Trophoblast cell (in vitro differentiated cells and primary cell): ENCODE results near the gene FOXA3.

ENCODE experiments used
- DNase-seq, 2 donors: peaks; one replicate each; pipeline ENCODE4 v3.0.0-alpha.2; 2016
- H2AFZ ChIP-seq: 2 replicates; pipeline ENCODE4 v1.6.1; 2013; ENCODE audit warnings: low read length, moderate library complexity, mild to moderate bottlenecking; ENCODE audit not compliant: insufficient read depth, poor library complexity
- H2AK5ac ChIP-seq: 2 replicates; pipeline ENCODE4 v1.6.1; 2013; ENCODE audit warnings: mild to moderate bottlenecking, low read length
- H2BK120ac ChIP-seq: 2 replicates; pipeline ENCODE4 v1.6.1; 2013; ENCODE audit warnings: low read length, mild to moderate bottlenecking, moderate library complexity; ENCODE audit not compliant: insufficient read depth, poor library complexity
- H2BK12ac ChIP-seq: 2 replicates; pipeline ENCODE4 v1.6.1; 2013; ENCODE audit warnings: mild to moderate bottlenecking, low read length, moderate library complexity
- H2BK5ac ChIP-seq: 2 replicates; pipeline ENCODE4 v1.6.1; 2013; ENCODE audit warnings: low read length, low read depth, moderate library complexity, mild to moderate bottlenecking; ENCODE audit not compliant: poor library complexity
- H3K14ac ChIP-seq: 2 replicates; pipeline ENCODE4 v1.6.1; 2013; ENCODE audit warnings: mild to moderate bottlenecking, low read length
- H3K18ac ChIP-seq: 2 replicates; pipeline ENCODE4 v1.6.1; 2013; ENCODE audit warnings: mild to moderate bottlenecking, low read length
- H3K23ac ChIP-seq: 2 replicates; pipeline ENCODE4 v1.6.1; 2013; ENCODE audit warnings: low read length
- H3K27ac ChIP-seq: 2 replicates; pipeline ENCODE4 v1.5.1; 2013; ENCODE audit warnings: low read depth, mild to moderate bottlenecking, inconsistent platforms, low read length, moderate library complexity
- H3K27me3 ChIP-seq: 2 replicates; pipeline ENCODE4 v1.6.1; 2013; ENCODE audit warnings: inconsistent platforms, mild to moderate bottlenecking, low read length, moderate library complexity; ENCODE audit not compliant: insufficient read depth
- H3K36me3 ChIP-seq, 2 experiments: 1 replicate in 1 of 2; 2 replicates in 1 of 2; pipeline ENCODE4 v1.6.1; 2013; ENCODE audit warnings: low read length in 2 of 2, mild to moderate bottlenecking in 2 of 2, moderate library complexity in 1 of 2; ENCODE audit not compliant: insufficient read depth in 2 of 2, control insufficient read depth in 1 of 2
- H3K4ac ChIP-seq: 2 replicates; pipeline ENCODE4 v1.6.1; 2013; ENCODE audit warnings: low read depth, mild to moderate bottlenecking, low read length, moderate library complexity
- H3K4me1 ChIP-seq, 2 experiments: 1 replicate in 1 of 2; 2 replicates in 1 of 2; pipeline ENCODE4 v1.6.1; 2013; ENCODE audit warnings: low read length in 2 of 2, mild to moderate bottlenecking in 2 of 2, moderate library complexity in 1 of 2; ENCODE audit not compliant: insufficient read depth in 2 of 2, control insufficient read depth in 1 of 2
- H3K4me2 ChIP-seq: 2 replicates; pipeline ENCODE4 v1.6.1; 2013; ENCODE audit warnings: inconsistent platforms, mild to moderate bottlenecking, low read length, moderate library complexity
- H3K4me3 ChIP-seq: 2 replicates; pipeline ENCODE4 v1.5.1; 2013; ENCODE audit warnings: mild to moderate bottlenecking, low read depth, low read length, inconsistent platforms
- H3K79me1 ChIP-seq: one replicate; pipeline ENCODE4 v1.6.1; 2013; ENCODE audit warnings: low read length
- H3K79me2 ChIP-seq: 2 replicates; pipeline ENCODE4 v1.6.1; 2013; ENCODE audit warnings: low read length, mild to moderate bottlenecking; ENCODE audit not compliant: control insufficient read depth, insufficient read depth, poor library complexity
- H3K9ac ChIP-seq: 2 replicates; pipeline ENCODE4 v1.6.1; 2013; ENCODE audit warnings: mild to moderate bottlenecking, low read length
- H3K9me3 ChIP-seq: 2 replicates; pipeline ENCODE4 v1.6.1; 2013; ENCODE audit warnings: low read depth, mild to moderate bottlenecking, control low read depth, inconsistent platforms, low read length; ENCODE audit not compliant: insufficient read depth
- H4K12ac ChIP-seq: 2 replicates; pipeline ENCODE4 v1.6.1; 2013; ENCODE audit warnings: low read depth, mild to moderate bottlenecking, low read length, moderate library complexity
- H4K8ac ChIP-seq: 2 replicates; pipeline ENCODE4 v1.6.1; 2013; ENCODE audit warnings: low read depth, mild to moderate bottlenecking, low read length, moderate library complexity
- H4K91ac ChIP-seq: one replicate; pipeline ENCODE4 v1.6.1; 2013; ENCODE audit warnings: low read depth, mild to moderate bottlenecking, low read length, moderate library complexity
- WGBS: extraction: QIAGEN DNeasy Blood & Tissue Kit; methylation state at CpG from one replicate; pipeline ENCODE4 v1.1.7; 2013; ENCODE audit warnings: missing lambda C conversion rate; ENCODE audit not compliant: insufficient read length, insufficient coverage; ENCODE audit errors: extremely low coverage; 5-methylcytosine and 5-hydroxymethylcytosine counted together

FOXA3 gene

GRCh38 chr19:45820413-45821102, 43.6 kb upstream of the FOXA3 start:
- H3K4ac ChIP-seq = no peak overlapping the region
- H2AFZ ChIP-seq = no peak overlapping the region
- H3K9ac ChIP-seq = no peak overlapping the region
- no peak overlapping the region for H3K18ac ChIP-seq
- H3K79me2 ChIP-seq = peaks cover 2% of the 10 kb centered on the region
- no peak overlapping the region for H4K12ac ChIP-seq
- peaks cover 56 to 59% of the 10 kb centered on the region in 2 experiments for H3K36me3 ChIP-seq
- no peak overlapping the region for H3K23ac ChIP-seq
- H2AK5ac ChIP-seq = no peak overlapping the region
- peaks cover 7% of the 10 kb centered on the region for H3K79me1 ChIP-seq
- no peak overlapping the region for H3K4me2 ChIP-seq
- no peak overlapping the region for H4K8ac ChIP-seq
- no peak overlapping the region for H2BK12ac ChIP-seq
- H3K27me3 ChIP-seq = no peaks in the 10 kb centered on the region
- no peak overlapping the region for H3K27ac ChIP-seq
- H3K14ac ChIP-seq = no peak overlapping the region
- H3K4me1 ChIP-seq = peaks cover 8 to 19% of the 10 kb centered on the region in 2 experiments
- no peak overlapping the region for H2BK120ac ChIP-seq
- no CpG with 5 or more reads among the region's 20 CpGs for WGBS
- H2BK5ac ChIP-seq = no peak overlapping the region
- H3K9me3 ChIP-seq = peaks cover 3% of the 10 kb centered on the region
- H3K4me3 ChIP-seq = no peak overlapping the region
- DNase-seq = no peak
- H4K91ac ChIP-seq = no peak overlapping the region

- Histone ChIP-seq H4K91ac (no peak overlapping the region), H3K4me3 (no peak overlapping the region), H4K12ac (no peak overlapping the region), H2AK5ac (no peak overlapping the region), H3K27me3 (no peaks in the 10 kb centered on the region), H2BK12ac (no peak overlapping the region), H3K36me3 (peaks cover 62 to 64% of the 10 kb centered on the region in 2 experiments), H2AFZ (no peak overlapping the region), H3K4me2 (no peak overlapping the region), H2BK120ac (no peak overlapping the region), H3K18ac (no peak overlapping the region), H3K79me1 (peaks cover 4% of the 10 kb centered on the region), H3K4ac (no peak overlapping the region), H3K4me1 (peaks cover 8 to 16% of the 10 kb centered on the region in 2 experiments), H3K9ac (no peak overlapping the region), H4K8ac (no peak overlapping the region), H3K9me3 (peaks cover 3% of the 10 kb centered on the region), H3K79me2 (peaks cover under 1% of the 10 kb centered on the region), H3K27ac (no peak overlapping the region), H2BK5ac (no peak overlapping the region), H3K23ac (no peak overlapping the region), H3K14ac (no peak overlapping the region)
- no peak for DNase-seq
- no CpG with 5 or more reads among the region's 8 CpGs for WGBS
Observed at GRCh38 chr19:45821103-45821521, 43.0 kb upstream of the FOXA3 start.

GRCh38 chr19:45821570-45821969, 42.6 kb upstream of the FOXA3 start:
- WGBS = no CpG with 5 or more reads among the region's 10 CpGs
- DNase-seq = no peak

GRCh38 chr19:45822716-45823115, 41.4 kb upstream of the FOXA3 start:
- Histone ChIP-seq H3K27ac (no peak overlapping the region), H2AK5ac (no peak overlapping the region), H3K4me3 (no peak overlapping the region), H3K9ac (no peak overlapping the region), H2BK120ac (no peak overlapping the region), H2BK5ac (no peak overlapping the region), H3K18ac (no peak overlapping the region), H2BK12ac (no peak overlapping the region), H4K8ac (no peak overlapping the region), H3K9me3 (peaks cover 3% of the 10 kb centered on the region), H3K79me2 (no peaks in the 10 kb centered on the region), H4K91ac (no peak overlapping the region), H4K12ac (no peak overlapping the region), H3K27me3 (no peaks in the 10 kb centered on the region), H3K4ac (no peak overlapping the region), H3K36me3 (peaks cover 78 to 80% of the 10 kb centered on the region in 2 experiments), H2AFZ (no peak overlapping the region), H3K23ac (no peak overlapping the region), H3K14ac (no peak overlapping the region), H3K4me2 (no peak overlapping the region), H3K79me1 (no peaks in the 10 kb centered on the region), H3K4me1 (peaks cover under 1 to 3% of the 10 kb centered on the region in 2 experiments)
- WGBS = no CpG with 5 or more reads among the region's 5 CpGs
- DNase-seq = no peak

More at GRCh38 chr19:45821570-45821969, 42.6 kb upstream of the FOXA3 start:
- peaks cover 3% of the 10 kb centered on the region for H3K9me3 ChIP-seq
- H3K79me2 ChIP-seq = no peaks in the 10 kb centered on the region
- no peak overlapping the region for H4K8ac ChIP-seq
- no peak overlapping the region for H3K23ac ChIP-seq
- H3K4me3 ChIP-seq = no peak overlapping the region
- peaks cover 66 to 69% of the 10 kb centered on the region in 2 experiments for H3K36me3 ChIP-seq
- H3K9ac ChIP-seq = no peak overlapping the region
- no peak overlapping the region for H4K91ac ChIP-seq
- peaks cover 3% of the 10 kb centered on the region for H3K79me1 ChIP-seq
- no peak overlapping the region for H3K14ac ChIP-seq
- no peaks in the 10 kb centered on the region for H3K27me3 ChIP-seq
- peaks cover 8 to 11% of the 10 kb centered on the region in 2 experiments for H3K4me1 ChIP-seq
- H3K4ac ChIP-seq = no peak overlapping the region
- no peak overlapping the region for H2AK5ac ChIP-seq
- H4K12ac ChIP-seq = no peak overlapping the region
- no peak overlapping the region for H3K27ac ChIP-seq
- H3K4me2 ChIP-seq = no peak overlapping the region
- no peak overlapping the region for H2BK120ac ChIP-seq
- H2BK12ac ChIP-seq = no peak overlapping the region
- H2AFZ ChIP-seq = no peak overlapping the region
- H3K18ac ChIP-seq = no peak overlapping the region
- H2BK5ac ChIP-seq = no peak overlapping the region
